Measurements from ENCODE around the gene C16orf74.

The C16orf74 gene

DNA sequence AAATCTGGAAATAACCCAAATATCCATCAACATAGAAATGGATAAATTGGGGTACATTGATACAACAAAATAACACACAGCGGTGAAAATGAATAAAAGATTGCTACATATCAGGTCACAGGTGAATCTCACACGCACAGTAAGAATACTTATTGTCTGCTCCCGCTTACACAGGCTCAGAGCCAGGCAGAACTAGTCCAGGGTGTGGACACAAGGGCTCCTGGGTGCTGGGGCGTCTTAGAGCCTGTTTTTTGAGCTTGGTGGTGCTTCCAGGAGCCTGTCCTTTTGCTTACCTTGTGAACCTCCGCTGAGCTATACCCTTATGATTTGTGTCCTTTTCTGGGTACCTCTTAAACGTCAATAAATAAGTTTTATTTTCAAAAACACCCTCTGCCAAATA is 19.8 kb upstream of the C16orf74 start:
- H3K4me1 ChIP-seq (ENCODE audit: control insufficient read depth, insufficient read depth, low read length) = peaks cover 12% of the 10 kb centered on the region
- H3K9ac ChIP-seq (ENCODE audit: low read depth, low read length) = no peak overlapping the region
- no peaks in the 10 kb centered on the region for H3K27me3 ChIP-seq (ENCODE audit: control insufficient read depth, insufficient read depth, low read length)
- H3K36me3 ChIP-seq (ENCODE audit: control insufficient read depth, insufficient read depth, low read length) = no peaks in the 10 kb centered on the region
- no peak overlapping the region for H3K4me3 ChIP-seq (ENCODE audit: low read depth, low read length)
- H3K9me3 ChIP-seq (ENCODE audit: control insufficient read depth, insufficient read depth, low read length) = no peaks in the 10 kb centered on the region

DNA sequence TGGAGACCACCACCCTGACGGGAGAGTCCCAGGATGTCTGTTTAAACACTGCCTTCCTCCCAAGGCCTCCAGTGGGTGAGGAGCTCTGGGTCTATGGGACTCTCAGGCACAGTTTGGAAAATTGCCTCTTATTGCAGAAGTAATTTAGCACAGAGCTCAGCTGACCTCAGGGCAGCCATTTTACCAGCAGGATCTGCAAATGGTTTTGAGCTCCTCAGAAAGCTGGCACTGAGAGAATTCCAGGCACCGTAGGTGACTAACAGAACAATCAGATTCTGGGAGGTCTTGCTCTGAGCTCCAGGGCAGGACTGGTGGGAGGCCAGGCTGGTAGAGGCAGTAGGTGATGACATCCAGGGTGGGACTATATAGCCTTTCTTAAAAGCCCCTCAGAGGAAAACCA is 17.3 kb upstream of the C16orf74 start:
- Histone ChIP-seq H3K4me1 (ENCODE audit: control insufficient read depth, insufficient read depth, low read length) (peaks cover 12% of the 10 kb centered on the region), H3K36me3 (ENCODE audit: control insufficient read depth, insufficient read depth, low read length) (no peaks in the 10 kb centered on the region), H3K27me3 (ENCODE audit: control insufficient read depth, insufficient read depth, low read length) (no peaks in the 10 kb centered on the region), H3K9ac (ENCODE audit: low read depth, low read length) (no peak overlapping the region), H3K9me3 (ENCODE audit: control insufficient read depth, insufficient read depth, low read length) (no peaks in the 10 kb centered on the region), H3K4me3 (ENCODE audit: low read depth, low read length) (no peak overlapping the region)

DNA sequence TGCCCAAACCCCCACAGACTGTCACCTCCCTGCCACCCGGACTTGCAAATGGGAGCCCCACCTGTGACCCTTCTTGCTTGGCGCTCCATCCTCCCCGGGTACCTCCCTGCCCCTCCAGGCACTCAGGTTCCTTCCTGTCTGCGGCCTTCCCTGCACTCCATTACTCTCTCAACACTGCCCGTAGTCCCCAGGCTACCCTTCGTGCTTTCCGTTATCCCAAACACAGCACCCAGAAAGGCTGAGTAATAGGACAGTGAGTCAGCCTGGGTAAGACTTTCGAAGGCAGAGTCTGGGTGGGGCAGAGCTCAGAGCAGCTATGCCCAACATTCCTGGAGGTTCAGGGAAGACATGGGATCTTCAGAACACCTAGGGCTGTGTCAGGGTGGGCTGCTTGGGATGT is 16.6 kb upstream of the C16orf74 start:
- Histone ChIP-seq H3K36me3 (ENCODE audit: control insufficient read depth, insufficient read depth, low read length) (no peaks in the 10 kb centered on the region), H3K4me3 (ENCODE audit: low read depth, low read length) (no peak overlapping the region), H3K27me3 (ENCODE audit: control insufficient read depth, insufficient read depth, low read length) (no peaks in the 10 kb centered on the region), H3K9me3 (ENCODE audit: control insufficient read depth, insufficient read depth, low read length) (no peaks in the 10 kb centered on the region), H3K4me1 (ENCODE audit: control insufficient read depth, insufficient read depth, low read length) (peaks cover 12% of the 10 kb centered on the region), H3K9ac (ENCODE audit: low read depth, low read length) (no peak overlapping the region)

DNA sequence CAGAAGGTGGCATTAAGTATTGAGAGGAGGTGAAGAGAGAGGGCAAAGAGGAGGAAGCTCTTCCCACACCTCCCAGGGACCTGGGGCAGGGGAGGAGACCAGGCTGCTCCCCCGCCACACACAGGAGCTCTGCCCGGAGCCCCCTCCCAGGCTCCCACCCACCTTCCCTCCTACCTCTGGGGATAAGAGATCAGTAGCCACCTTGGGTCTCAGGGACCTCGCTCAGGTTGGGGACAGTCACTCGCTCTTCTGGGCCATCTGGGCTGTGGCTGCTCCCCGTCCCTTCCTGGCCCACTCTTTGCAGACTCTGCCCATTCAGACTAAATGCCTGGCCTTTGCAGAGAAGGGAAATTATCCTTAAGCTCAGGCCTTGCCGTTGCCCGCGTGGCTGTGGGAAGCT is 14.9 kb upstream of the C16orf74 start:
- Histone ChIP-seq H3K9ac (ENCODE audit: low read depth, low read length) (no peak overlapping the region), H3K36me3 (ENCODE audit: control insufficient read depth, insufficient read depth, low read length) (no peaks in the 10 kb centered on the region), H3K4me3 (ENCODE audit: low read depth, low read length) (no peak overlapping the region), H3K9me3 (ENCODE audit: control insufficient read depth, insufficient read depth, low read length) (no peaks in the 10 kb centered on the region), H3K27me3 (ENCODE audit: control insufficient read depth, insufficient read depth, low read length) (no peaks in the 10 kb centered on the region), H3K4me1 (ENCODE audit: control insufficient read depth, insufficient read depth, low read length) (peaks cover 12% of the 10 kb centered on the region)

DNA sequence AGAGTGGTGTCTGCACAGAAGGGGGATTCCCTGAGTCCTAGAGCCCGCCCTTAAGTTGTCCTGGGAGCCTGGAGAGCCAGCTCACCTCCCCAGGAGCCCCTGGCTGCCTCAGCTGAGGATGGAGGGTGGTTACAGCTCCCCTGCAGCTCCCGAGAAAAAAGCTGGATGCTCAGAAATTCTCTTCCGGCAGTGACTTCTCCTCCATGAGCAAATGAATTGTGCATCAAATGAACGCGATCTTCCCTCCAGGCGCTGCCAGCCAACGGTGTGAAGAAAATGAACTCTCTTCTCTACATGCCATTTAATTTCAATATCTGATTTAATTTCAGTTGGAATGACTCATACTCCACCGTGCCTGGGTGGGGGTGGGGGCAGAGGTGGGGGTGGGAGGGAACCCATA is 14.3 kb upstream of the C16orf74 start:
- H3K27me3 ChIP-seq (ENCODE audit: control insufficient read depth, insufficient read depth, low read length) = no peaks in the 10 kb centered on the region
- no peaks in the 10 kb centered on the region for H3K9me3 ChIP-seq (ENCODE audit: control insufficient read depth, insufficient read depth, low read length)
- H3K9ac ChIP-seq (ENCODE audit: low read depth, low read length) = no peak overlapping the region
- H3K4me1 ChIP-seq (ENCODE audit: control insufficient read depth, insufficient read depth, low read length) = peaks cover 12% of the 10 kb centered on the region
- no peak overlapping the region for H3K4me3 ChIP-seq (ENCODE audit: low read depth, low read length)
- no peaks in the 10 kb centered on the region for H3K36me3 ChIP-seq (ENCODE audit: control insufficient read depth, insufficient read depth, low read length)

DNA sequence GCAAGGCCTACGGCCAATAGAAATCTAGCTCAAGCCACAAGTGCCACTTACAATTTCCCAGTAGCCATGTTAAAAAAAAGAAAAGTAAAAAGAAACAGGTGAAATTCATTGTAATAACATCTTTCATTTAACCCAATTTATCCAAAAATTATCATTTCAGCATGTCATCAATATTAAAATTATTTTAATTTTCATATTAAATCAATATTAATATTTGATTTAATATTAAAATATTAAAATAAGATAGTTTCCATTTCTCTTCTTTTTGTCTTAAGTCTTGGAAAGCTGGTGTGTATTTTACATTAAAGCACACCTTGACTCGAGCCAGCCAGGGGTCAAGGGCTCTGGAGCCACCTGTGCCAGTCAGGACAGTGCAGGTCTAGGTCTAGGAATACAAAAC is 12.7 kb upstream of the C16orf74 start:
- Histone ChIP-seq H3K36me3 (ENCODE audit: control insufficient read depth, insufficient read depth, low read length) (no peaks in the 10 kb centered on the region), H3K9me3 (ENCODE audit: control insufficient read depth, insufficient read depth, low read length) (no peaks in the 10 kb centered on the region), H3K27me3 (ENCODE audit: control insufficient read depth, insufficient read depth, low read length) (no peaks in the 10 kb centered on the region)

DNA sequence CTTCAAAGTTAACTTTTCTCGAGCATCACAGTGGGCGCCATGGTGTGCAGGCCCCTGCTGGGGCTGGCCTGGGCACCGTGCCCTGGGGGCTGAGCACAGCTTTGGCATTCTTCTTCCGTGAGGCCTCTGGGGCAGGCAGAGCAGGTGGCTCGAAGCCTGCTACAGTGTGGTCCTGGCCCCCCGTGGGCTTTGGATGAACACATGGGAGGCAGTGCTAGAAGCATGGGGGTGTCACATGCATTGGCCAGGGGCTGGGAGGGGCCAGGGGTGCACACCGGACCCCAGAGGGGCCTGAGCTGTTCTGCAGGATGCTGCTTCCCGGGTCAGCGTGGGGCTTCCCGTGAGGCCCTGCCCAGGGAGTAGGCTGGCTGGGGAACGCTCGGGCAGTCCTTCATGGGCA is 12.1 kb upstream of the C16orf74 start:
- Histone ChIP-seq H3K9ac (ENCODE audit: low read depth, low read length) (no peak overlapping the region), H3K27me3 (ENCODE audit: control insufficient read depth, insufficient read depth, low read length) (no peaks in the 10 kb centered on the region), H3K4me1 (ENCODE audit: control insufficient read depth, insufficient read depth, low read length) (peaks cover 7% of the 10 kb centered on the region), H3K9me3 (ENCODE audit: control insufficient read depth, insufficient read depth, low read length) (no peaks in the 10 kb centered on the region), H3K4me3 (ENCODE audit: low read depth, low read length) (no peak overlapping the region), H3K36me3 (ENCODE audit: control insufficient read depth, insufficient read depth, low read length) (no peaks in the 10 kb centered on the region)

More for the DNA sequence above, 12.7 kb upstream of the C16orf74 start:
- no peak overlapping the region for H3K4me3 ChIP-seq (ENCODE audit: low read depth, low read length)
- no peak overlapping the region for H3K9ac ChIP-seq (ENCODE audit: low read depth, low read length)
- H3K4me1 ChIP-seq (ENCODE audit: control insufficient read depth, insufficient read depth, low read length) = peaks cover 11% of the 10 kb centered on the region

DNA sequence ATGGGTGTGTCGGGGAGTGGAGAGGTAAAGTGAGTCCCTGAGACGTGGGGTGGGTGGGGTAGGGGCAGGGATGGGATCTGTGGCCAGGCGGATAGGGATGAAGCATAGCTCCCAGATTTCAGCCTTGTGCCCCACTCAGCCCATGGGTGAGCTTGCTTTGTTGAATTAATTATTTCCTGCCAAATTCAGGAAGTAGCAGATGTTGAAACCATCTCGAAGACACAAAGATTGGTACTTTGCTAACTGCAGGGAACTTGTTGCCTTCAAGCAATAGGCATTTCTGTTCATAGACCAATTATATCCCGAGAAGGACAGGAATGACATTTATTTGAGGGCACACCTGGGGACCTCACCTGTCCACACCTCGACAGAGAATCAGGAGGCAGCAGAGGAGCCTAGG is 11.0 kb upstream of the C16orf74 start:
- H3K36me3 ChIP-seq (ENCODE audit: control insufficient read depth, insufficient read depth, low read length) = no peaks in the 10 kb centered on the region
- H3K4me3 ChIP-seq (ENCODE audit: low read depth, low read length) = no peak overlapping the region
- H3K27me3 ChIP-seq (ENCODE audit: control insufficient read depth, insufficient read depth, low read length) = no peaks in the 10 kb centered on the region
- H3K9ac ChIP-seq (ENCODE audit: low read depth, low read length) = no peak overlapping the region
- no peaks in the 10 kb centered on the region for H3K4me1 ChIP-seq (ENCODE audit: control insufficient read depth, insufficient read depth, low read length)
- no peaks in the 10 kb centered on the region for H3K9me3 ChIP-seq (ENCODE audit: control insufficient read depth, insufficient read depth, low read length)

DNA sequence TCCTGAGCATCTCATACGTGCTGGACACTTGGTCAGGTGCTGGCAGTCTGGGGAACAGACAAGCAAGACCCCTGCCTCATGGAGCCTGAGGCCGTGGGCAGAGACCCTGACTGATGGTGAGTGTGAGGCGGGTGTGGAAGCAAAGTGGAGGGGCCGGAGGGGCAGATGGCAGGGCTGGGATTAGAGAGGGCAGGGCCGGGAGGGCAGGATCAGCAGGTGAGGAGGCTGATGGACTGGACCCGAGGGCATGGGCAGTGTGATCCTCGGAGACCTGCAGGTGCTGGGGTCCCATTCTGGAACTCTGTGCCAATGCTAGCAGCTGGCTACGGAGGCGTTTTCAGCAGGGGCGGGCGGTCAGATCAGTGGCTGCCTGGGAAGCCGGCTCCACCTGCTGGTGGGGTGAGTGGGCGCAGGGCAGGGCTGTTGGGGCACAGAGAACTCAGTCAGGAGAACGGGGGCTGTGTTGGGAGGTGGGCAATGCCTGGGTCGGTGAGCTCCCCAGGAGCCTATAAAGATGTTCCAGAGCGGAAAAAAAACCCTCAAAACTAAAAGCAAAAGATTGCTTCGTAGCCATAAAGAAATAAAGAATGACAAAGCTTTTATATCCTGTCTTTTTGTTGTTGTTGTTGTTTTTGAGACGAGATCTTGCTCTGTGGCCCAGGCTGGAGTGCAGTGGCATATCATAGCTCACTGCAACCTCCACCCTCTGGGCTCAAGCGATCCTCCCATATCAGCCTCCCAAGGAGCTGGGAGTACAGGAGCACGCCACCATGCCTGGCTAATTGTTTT is 8.9 kb upstream of the C16orf74 start:
- H3K4me3 ChIP-seq (ENCODE audit: low read depth, low read length) = no peak overlapping the region
- H3K27me3 ChIP-seq (ENCODE audit: control insufficient read depth, insufficient read depth, low read length) = no peaks in the 10 kb centered on the region
- H3K4me1 ChIP-seq (ENCODE audit: control insufficient read depth, insufficient read depth, low read length) = no peaks in the 10 kb centered on the region
- no peaks in the 10 kb centered on the region for H3K36me3 ChIP-seq (ENCODE audit: control insufficient read depth, insufficient read depth, low read length)
- no peaks in the 10 kb centered on the region for H3K9me3 ChIP-seq (ENCODE audit: control insufficient read depth, insufficient read depth, low read length)
- H3K9ac ChIP-seq (ENCODE audit: low read depth, low read length) = no peak overlapping the region

DNA sequence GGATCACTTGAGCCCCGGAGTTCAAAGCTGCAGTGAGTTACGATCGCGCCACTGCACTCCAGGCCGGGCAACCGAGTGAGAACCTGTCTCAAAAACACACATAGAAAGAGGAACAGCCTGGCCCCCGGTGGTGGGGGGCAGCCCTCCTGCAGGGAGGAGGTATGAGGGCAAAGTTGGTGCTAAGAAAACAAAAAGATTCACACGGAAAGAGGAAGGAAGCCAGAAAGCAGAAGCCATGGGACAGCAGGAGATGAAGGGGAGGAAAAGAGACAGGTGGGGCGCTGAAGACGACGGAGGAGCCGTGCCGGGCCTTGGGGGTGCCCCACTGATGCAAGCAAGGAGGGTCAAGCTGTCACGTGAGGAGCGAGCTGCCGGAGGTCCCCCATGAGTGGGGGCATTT is 8.2 kb upstream of the C16orf74 start:
- Histone ChIP-seq H3K36me3 (ENCODE audit: control insufficient read depth, insufficient read depth, low read length) (no peaks in the 10 kb centered on the region), H3K9ac (ENCODE audit: low read depth, low read length) (no peak overlapping the region), H3K4me1 (ENCODE audit: control insufficient read depth, insufficient read depth, low read length) (peaks cover 2% of the 10 kb centered on the region), H3K27me3 (ENCODE audit: control insufficient read depth, insufficient read depth, low read length) (no peaks in the 10 kb centered on the region), H3K4me3 (ENCODE audit: low read depth, low read length) (no peak overlapping the region), H3K9me3 (ENCODE audit: control insufficient read depth, insufficient read depth, low read length) (no peaks in the 10 kb centered on the region)

DNA sequence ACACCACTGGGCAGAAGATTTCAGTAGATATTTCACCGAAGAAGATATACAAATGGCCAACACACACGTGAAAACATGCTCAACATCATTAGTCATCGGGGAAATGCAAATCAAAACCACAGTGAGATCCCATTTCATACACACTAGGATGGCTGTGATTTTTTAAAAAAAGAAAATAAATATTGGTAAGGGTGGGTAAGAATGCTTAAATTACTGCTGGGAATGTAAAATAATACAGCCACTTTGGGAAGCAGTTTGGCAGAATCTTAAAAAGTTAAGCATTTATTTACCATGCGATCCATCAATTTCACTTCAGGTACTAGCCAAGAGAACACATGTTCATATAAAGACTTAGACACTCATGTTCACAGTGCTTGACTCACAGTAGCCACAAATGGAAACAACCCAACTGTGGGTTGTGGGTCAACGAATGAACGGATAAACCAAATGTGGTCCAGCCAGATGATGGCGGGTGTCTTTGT is 6.5 kb upstream of the C16orf74 start:
- H3K9me3 ChIP-seq (ENCODE audit: control insufficient read depth, insufficient read depth, low read length) = no peaks in the 10 kb centered on the region
- peaks cover 14% of the 10 kb centered on the region for H3K4me1 ChIP-seq (ENCODE audit: control insufficient read depth, insufficient read depth, low read length)
- H3K9ac ChIP-seq (ENCODE audit: low read depth, low read length) = no peak overlapping the region
- H3K27me3 ChIP-seq (ENCODE audit: control insufficient read depth, insufficient read depth, low read length) = peaks cover 3% of the 10 kb centered on the region
- H3K36me3 ChIP-seq (ENCODE audit: control insufficient read depth, insufficient read depth, low read length) = no peaks in the 10 kb centered on the region
- H3K4me3 ChIP-seq (ENCODE audit: low read depth, low read length) = no peak overlapping the region

DNA sequence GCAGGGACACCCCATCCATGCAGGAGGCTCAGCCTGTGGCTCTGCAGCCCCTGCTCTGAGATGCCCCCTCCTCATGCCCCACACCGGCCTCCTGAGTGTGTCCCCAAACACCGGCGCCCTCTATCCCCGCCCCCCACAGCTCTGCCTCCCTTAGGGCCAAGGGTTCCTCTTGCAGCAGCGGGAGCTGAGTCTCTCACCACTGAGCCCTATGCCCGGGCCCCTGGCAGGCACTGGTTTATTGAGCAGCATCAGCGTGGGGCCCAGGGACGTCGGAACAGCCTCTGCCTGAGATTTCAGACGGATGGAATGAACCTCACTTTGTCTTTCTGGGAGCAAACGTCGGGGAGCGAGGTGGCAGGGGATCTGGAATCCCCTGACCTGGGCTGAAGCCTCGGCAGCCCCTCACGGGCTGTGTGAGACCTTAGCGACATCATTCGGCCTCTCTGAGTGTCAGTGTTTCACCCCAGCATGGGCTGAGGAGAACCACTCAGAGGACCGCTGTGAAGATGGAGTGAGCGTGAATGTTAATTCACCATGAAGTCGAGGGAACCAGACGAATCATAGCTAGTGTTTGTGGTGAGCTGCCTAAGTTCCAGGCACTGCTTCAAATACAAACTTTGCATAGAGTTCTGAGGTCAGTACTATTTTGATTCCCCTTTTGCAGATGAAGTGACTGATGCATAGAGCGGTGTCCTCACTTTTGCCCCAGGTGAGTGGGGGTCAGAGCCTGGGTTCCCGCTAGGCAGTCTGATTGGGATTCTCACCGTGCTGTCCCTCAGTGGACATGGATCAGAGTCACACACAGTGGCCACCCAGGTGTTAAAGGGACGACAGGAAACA is 5.3 kb upstream of the C16orf74 start:
- H3K4me1 ChIP-seq (ENCODE audit: control insufficient read depth, insufficient read depth, low read length) = peaks cover 18% of the 10 kb centered on the region
- H3K9ac ChIP-seq (ENCODE audit: low read depth, low read length) = no peak overlapping the region
- no peaks in the 10 kb centered on the region for H3K9me3 ChIP-seq (ENCODE audit: control insufficient read depth, insufficient read depth, low read length)
- no peak overlapping the region for H3K4me3 ChIP-seq (ENCODE audit: low read depth, low read length)
- H3K27me3 ChIP-seq (ENCODE audit: control insufficient read depth, insufficient read depth, low read length) = peaks cover 8% of the 10 kb centered on the region
- no peaks in the 10 kb centered on the region for H3K36me3 ChIP-seq (ENCODE audit: control insufficient read depth, insufficient read depth, low read length)

All from iPS-15b (cell line).